ENCODE results near the gene TCL1A. TPM values are rescaled to one million over a fixed set of nuclear protein-coding genes. Genes with fewer than 3 reads are reported as not detected.

Gene TCL1A
- total RNA-seq, 4 donors from 2014 or later: not detected

DNA sequence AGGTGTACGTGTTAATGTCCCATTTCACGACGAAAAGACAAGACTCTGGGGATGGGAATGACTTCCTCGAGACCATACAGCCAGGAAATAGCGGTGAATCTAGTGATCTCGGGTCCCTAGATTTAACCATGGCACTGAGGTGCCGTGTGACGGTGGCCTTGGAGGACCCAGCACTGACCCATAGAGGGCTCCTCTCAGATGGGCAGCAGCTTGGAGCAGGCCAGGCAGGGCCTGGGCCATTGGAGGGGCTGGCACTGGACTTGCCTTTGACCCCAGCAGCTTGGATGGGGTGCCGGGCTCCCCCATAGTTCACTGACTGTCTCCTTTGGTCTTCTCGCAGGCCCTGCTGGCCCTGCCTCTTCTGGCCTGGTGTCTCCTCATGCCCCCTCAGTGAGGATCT is 22.3 kb downstream of the TCL1A start:
- ATAC-seq: no peak

DNA sequence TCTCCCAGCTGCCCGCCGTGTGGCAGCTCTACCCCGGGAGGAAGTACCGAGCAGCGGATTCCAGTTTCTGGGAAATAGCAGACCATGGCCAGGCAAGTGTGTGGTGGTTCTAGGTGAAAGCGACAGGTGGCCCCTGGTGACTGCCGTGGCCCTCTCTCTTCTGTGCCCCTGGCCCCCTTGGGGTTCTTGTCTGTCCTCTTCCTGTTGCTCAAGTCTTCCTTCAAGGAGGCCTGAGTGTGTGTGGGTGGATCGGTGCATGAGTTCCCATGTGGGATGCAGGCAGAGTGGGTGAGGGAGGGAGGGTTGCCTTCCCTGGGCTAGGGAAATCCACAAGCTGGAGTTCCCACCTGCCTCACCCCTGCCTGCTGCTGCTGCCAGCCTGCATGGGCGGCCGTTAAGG is 23.1 kb downstream of the TCL1A start:
- intact Hi-C loops (cut with DNase I; ENCODE audit: low total_unique reads) (no loop called here), in situ Hi-C loops (cut with MboI; ENCODE audit: low sequenced_read_pairs in 4 of 4) (loop anchor here in 1 of 4 donors (25.0 kb wide), 1 partner anchor 254 kb away; no protein-coding TSS in a partner anchor)
- Histone ChIP-seq H3K4me3 (no peak overlapping the region), H3K27ac (no peak overlapping the region), H3K27me3 (peaks cover 0 to 1% (median 0%) of the 10 kb centered on the region in 3 donors), H3K4me1 (no peaks in the 10 kb centered on the region), H3K9me3 (no peaks in the 10 kb centered on the region), H3K36me3 (no peaks in the 10 kb centered on the region)
- no peak for DNase-seq
- no peak for TF ChIP-seq POLR2A (IDR thresholded peaks at IDR 0.05)
- TF ChIP-seq, protein P1, sequence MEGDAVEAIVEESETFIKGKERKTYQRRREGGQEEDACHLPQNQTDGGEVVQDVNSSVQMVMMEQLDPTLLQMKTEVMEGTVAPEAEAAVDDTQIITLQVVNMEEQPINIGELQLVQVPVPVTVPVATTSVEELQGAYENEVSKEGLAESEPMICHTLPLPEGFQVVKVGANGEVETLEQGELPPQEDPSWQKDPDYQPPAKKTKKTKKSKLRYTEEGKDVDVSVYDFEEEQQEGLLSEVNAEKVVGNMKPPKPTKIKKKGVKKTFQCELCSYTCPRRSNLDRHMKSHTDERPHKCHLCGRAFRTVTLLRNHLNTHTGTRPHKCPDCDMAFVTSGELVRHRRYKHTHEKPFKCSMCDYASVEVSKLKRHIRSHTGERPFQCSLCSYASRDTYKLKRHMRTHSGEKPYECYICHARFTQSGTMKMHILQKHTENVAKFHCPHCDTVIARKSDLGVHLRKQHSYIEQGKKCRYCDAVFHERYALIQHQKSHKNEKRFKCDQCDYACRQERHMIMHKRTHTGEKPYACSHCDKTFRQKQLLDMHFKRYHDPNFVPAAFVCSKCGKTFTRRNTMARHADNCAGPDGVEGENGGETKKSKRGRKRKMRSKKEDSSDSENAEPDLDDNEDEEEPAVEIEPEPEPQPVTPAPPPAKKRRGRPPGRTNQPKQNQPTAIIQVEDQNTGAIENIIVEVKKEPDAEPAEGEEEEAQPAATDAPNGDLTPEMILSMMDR (IDR thresholded peaks at IDR 0.05 in 4 of 5, conservative IDR thresholded peaks at IDR 0.05 in 1 of 5): no peak
- no peak for ATAC-seq

More for the DNA sequence above, 22.3 kb downstream of the TCL1A start:
- Histone ChIP-seq H3K36me3 (no peaks in the 10 kb centered on the region), H3K4me3 (no peak overlapping the region), H3K27me3 (peaks cover 0 to 6% (median 0%) of the 10 kb centered on the region in 3 donors), H3K27ac (no peak overlapping the region), H3K9me3 (no peaks in the 10 kb centered on the region), H3K4me1 (no peaks in the 10 kb centered on the region)
- in situ Hi-C loops (cut with MboI; ENCODE audit: low sequenced_read_pairs in 4 of 4): loop anchor here in 1 of 4 donors (25.0 kb wide), 1 partner anchor 254 kb away; no protein-coding TSS in a partner anchor
- TF ChIP-seq, protein P1 (IDR thresholded peaks at IDR 0.05 in 4 of 5, conservative IDR thresholded peaks at IDR 0.05 in 1 of 5): no peak
- no peak for TF ChIP-seq POLR2A (IDR thresholded peaks at IDR 0.05)
- no peak for DNase-seq
- intact Hi-C loops (cut with DNase I; ENCODE audit: low total_unique reads): no loop called here

DNA sequence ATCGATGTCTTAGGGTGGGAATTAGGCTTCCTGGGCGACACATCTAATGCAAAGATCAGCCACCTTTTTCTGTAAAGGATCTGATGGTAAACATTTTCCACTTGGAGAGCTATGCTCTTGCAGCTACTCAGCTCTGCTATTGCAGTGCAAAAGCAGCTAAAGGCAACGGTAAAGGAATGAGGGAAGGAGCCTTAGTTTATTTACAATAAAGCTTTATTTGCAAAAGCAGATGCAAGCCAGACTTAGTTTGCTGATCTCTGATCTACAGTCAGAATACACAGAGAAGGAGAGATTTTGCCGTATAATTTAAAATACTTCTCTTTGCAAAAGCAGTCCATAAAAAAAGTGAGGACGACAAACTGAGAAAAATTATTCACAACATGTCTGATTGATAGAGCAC is 24.5 kb downstream of the TCL1A start:
- no peaks in the 10 kb centered on the region for H3K9me3 ChIP-seq
- ATAC-seq: no peak
- no peaks in the 10 kb centered on the region for H3K36me3 ChIP-seq
- H3K27me3 ChIP-seq: no peaks in the 10 kb centered on the region
- DNase-seq: no peak
- intact Hi-C loops (cut with DNase I; ENCODE audit: low total_unique reads): loop anchor here (10.0 kb wide), 1 partner anchor 245 kb away; no protein-coding TSS in a partner anchor
- in situ Hi-C loops (cut with MboI; ENCODE audit: low sequenced_read_pairs in 4 of 4): loop anchor here in 2 of 4 donors (10.0 to 25.0 kb wide), 2 partner anchors 125 to 252 kb away; no protein-coding TSS in a partner anchor
- H3K4me3 ChIP-seq: no peak overlapping the region
- TF ChIP-seq, protein P1 (IDR thresholded peaks at IDR 0.05 in 4 of 5, conservative IDR thresholded peaks at IDR 0.05 in 1 of 5): no peak
- TF ChIP-seq POLR2A (IDR thresholded peaks at IDR 0.05): no peak
- no peaks in the 10 kb centered on the region for H3K4me1 ChIP-seq
- no peak overlapping the region for H3K27ac ChIP-seq

DNA sequence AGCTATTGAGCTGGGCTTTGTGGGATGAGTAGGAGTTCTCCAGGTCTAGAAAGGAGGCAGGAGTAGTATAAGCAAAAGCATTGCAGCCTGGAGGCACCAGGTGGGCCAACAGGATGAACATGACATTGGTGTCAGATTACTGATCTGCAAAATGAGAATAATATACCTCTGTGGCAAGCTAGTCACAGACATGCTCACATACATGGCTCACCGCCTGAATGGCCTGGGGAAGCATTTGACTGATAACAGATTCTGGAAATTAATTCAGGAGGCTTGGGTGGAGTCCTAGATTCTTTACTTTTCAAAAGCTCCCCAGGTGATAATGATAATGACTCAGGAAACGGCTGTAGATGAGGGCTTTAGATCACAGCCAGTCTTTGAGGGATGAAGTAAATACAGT is 27.0 kb downstream of the TCL1A start:
- DNase-seq (no peak), ATAC-seq (no peak)
- Histone ChIP-seq H3K4me3 (no peak overlapping the region), H3K36me3 (no peaks in the 10 kb centered on the region), H3K27me3 (no peaks in the 10 kb centered on the region), H3K4me1 (no peaks in the 10 kb centered on the region), H3K9me3 (no peaks in the 10 kb centered on the region), H3K27ac (no peak overlapping the region)
- intact Hi-C loops (cut with DNase I; ENCODE audit: low total_unique reads) (loop anchor here (10.0 kb wide), 1 partner anchor 242 kb away; no protein-coding TSS in a partner anchor), in situ Hi-C loops (cut with MboI; ENCODE audit: low sequenced_read_pairs in 4 of 4) (loop anchor here in 2 of 4 donors (10.0 to 25.0 kb wide), 2 partner anchors 122 to 250 kb away; no protein-coding TSS in a partner anchor)
- TF ChIP-seq, protein P1 (IDR thresholded peaks at IDR 0.05 in 4 of 5, conservative IDR thresholded peaks at IDR 0.05 in 1 of 5): no peak
- TF ChIP-seq POLR2A (IDR thresholded peaks at IDR 0.05): no peak

Measured in gastrocnemius medialis (tissue), 4 donors.